Measurements from ENCODE around the gene ADGRV1.

- TF ChIP-seq CTCF (IDR thresholded peaks at IDR 0.05; ENCODE audit: insufficient read depth, low read length) (no peak), REST (IDR thresholded peaks at IDR 0.05; ENCODE audit: insufficient replicate concordance, low read depth) (no peak), GABPA (IDR thresholded peaks at IDR 0.05; ENCODE audit: low read depth) (no peak)
Observed at GRCh38 chr5:90991201-90991600, 432.6 kb downstream of the ADGRV1 start.

Data from HL-60 (cell line).